ENCODE measurements around the gene AKAP10.
A peak's percentile ranks its signal among the peaks of the same experiment; 100 is the strongest.
"Not testable (repeated sequence)": the region's sequence is repeated elsewhere in the genome, so short reads cannot be mapped to it uniquely, and the experiment has no call there.

Gene AKAP10

GRCh38 chr17:19979917-19980770 lies 2.5 kb upstream of the AKAP10 start:
- DNase-seq (ENCODE audit: low read depth in 2 of 2), result no peak

- DNase-seq (ENCODE audit: low read depth in 2 of 2), result no peak
Observed at GRCh38 chr17:19978805-19979211, 1.2 kb upstream of the AKAP10 start.

- peak in 1 of 2 donors; percentile 19 for DNase-seq (ENCODE audit: low read depth in 2 of 2)
Observed at GRCh38 chr17:19978209-19978802, 678 bp upstream of the AKAP10 start.

- no peak for DNase-seq (ENCODE audit: low read depth in 2 of 2)
Observed at GRCh38 chr17:19975601-19976000, 2.0 kb downstream of the AKAP10 start.

DNA sequence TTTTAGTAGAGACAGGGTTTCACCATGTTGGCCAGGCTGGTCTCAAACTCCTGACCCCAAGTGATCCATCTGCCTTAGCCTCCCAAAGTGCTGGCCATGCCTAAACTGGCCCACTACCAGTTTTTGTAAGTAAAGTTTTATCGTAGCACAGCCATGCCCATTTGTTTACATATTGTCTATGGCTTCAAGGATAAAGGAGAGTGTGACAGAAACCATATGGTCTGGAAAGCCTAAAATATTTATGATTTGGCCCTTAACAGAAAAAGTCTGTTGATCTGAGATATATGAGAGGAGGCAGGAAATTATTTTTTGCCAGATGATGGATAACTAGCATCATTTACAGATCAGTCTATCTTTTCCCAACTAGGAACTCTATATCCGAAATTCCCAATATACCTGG lies 4.5 kb downstream of the AKAP10 start:
- no peak for DNase-seq (ENCODE audit: low read depth in 2 of 2)

GRCh38 chr17:19962954-19963353 lies 14.7 kb downstream of the AKAP10 start:
- not testable (repeated sequence) for DNase-seq (ENCODE audit: low read depth in 2 of 2)

DNA sequence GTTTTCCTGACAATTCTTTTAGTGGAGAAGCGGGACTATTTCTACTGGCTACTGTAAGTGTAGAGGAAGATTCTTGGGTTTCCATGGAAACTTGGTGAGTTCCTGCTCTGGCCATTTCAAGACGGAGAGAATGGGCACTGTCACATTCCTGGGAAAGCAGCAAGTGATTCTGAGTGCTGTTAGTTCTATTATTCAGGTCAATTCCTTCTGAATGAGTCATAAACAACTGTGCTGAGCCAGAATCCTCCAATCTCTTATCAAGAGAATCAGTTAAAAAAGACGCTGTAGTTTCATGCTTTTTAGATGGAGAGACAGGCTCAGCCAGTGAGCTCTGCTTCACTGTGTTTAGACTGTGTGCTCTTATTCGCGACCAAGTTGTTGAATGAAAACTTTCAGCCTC lies 19.6 kb downstream of the AKAP10 start:
- DNase-seq (ENCODE audit: low read depth in 2 of 2), result no peak

- no peak for DNase-seq (ENCODE audit: low read depth in 2 of 2)
Observed at GRCh38 chr17:19955099-19955498, 22.5 kb downstream of the AKAP10 start.

DNA sequence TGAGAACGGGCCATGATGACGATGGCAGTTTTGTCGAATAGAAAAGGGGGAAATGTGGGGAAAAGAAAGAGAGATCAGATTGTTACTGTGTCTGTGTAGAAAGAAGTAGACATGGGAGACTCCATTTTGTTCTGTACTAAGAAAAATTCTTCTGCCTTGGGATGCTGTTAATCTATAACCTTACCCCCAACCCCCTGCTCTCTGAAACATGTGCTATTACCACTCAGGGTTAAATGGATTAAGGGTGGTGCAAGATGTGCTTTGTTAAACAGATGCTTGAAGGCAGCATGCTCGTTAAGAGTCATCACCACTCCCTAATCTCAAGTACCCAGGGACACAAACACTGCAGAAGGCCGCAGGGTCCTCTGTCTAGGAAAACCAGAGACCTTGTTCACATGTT lies 26.2 kb downstream of the AKAP10 start:
- not testable (repeated sequence) for DNase-seq (ENCODE audit: low read depth in 2 of 2)

DNA sequence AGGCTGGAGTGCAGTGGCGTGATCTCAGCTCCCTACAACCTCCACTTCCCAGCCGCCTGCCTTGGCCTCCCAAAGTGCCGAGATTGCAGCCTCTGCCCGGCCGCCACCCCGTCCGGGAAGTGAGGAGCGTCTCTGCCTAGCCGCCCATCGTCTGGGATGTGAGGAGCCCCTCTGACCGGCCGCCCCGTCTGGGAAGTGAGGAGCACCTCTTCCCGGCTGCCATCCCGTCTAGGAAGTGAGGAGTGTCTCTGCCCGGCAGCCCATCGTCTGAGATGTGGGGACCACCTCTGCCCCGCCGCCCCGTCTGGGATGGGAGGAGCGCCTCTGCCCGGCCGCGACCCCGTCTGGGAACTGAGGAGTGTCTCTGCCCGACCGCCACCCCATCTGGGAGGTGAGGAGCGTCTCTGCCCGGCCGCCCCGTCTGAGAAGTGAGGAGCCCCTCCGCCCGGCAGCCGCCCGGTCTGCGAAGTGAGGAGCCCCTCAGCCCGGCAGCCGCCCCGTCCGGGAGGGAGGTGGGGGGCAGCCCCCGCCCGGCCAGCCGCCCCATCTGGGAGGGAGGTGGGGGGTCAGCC lies 26.9 kb downstream of the AKAP10 start:
- not testable (repeated sequence) for DNase-seq (ENCODE audit: low read depth in 2 of 2)

DNA sequence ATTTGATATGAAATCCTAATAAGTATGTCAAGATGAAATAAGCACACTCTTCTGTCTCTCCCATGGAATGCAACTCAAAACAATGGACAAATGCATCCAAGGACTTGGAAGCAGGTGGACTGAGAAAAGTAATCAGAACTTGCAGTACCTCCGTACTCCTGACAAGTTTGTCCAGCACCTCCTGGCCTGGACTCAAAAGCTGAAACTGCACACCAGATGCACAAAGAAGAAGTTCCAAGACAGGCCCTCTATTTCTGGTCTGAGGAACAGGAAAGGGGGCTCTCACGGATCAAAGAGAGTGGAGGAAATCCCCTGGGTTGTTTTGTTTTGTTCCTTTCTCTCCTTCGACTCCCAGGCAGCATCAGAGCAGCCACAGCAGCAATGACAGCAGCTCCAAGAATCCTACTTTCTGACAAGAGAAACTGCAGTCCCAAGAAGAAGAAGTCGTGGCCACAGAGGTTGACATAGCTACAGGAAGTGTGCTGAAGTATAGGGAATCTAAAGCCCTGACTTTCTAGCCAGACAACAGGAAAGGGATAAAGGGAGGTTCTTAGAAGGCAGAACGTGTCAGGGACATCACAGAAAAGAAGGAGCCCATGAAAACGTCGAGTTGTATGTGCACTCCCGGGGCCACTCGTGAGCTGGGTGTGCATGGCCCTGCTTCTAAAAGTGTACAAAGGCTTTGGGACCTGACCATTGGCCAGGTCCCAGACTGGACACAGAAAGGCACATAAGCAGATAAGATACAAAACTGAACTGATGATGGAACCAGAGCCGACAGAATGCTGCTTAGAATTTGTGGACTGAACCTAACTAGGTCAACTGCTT lies 29.3 kb downstream of the AKAP10 start:
- no peak for DNase-seq (ENCODE audit: low read depth in 2 of 2)

DNA sequence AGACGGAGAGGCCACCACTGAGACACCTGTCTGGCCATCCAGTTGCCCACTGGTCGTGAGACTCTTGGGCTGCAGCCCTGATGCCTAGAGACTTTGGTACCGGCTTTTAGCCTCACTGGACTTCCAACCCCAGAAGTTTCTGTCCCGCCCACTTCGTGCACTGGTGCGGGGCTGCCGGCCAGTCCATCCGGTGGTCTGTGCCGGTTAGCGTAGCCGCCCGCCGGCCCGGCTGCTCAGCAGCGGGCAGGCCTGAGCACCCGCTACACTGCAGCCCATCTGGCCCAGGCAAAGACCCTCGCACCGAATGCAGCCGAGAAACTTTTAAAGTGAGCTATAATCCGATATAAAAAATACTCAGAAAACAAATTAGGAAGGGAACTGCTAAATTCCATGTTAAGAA lies 30.7 kb downstream of the AKAP10 start:
- no peak for DNase-seq (ENCODE audit: low read depth in 2 of 2)

- no peak for DNase-seq (ENCODE audit: low read depth in 2 of 2)
Observed at GRCh38 chr17:19945009-19945626, 32.5 kb downstream of the AKAP10 start.

DNA sequence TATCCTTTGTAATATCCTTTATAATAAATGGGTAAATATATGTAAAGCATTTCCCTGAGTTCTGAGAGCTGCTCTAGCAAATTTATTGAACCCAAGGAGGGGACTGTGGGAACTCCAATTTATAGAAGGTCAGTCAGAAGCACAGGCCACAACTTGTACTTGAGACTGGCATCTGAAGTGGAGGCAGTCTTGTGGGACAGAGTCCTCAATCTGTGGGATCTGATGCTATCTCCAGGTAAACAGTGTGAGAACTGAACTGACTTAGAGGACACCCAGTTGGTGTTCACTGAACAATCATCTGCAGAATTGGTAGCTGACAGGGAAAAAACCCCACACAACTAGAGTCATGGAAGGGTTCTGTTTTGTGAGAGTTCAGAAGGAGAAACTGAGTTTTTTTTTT lies 34.0 kb downstream of the AKAP10 start:
- DNase-seq (ENCODE audit: low read depth in 2 of 2), result no peak

- no peak for DNase-seq (ENCODE audit: low read depth in 2 of 2)
Observed at GRCh38 chr17:19943026-19943425, 34.6 kb downstream of the AKAP10 start.

GRCh38 chr17:19940722-19941464 lies 36.7 kb downstream of the AKAP10 start:
- no peak for DNase-seq (ENCODE audit: low read depth in 2 of 2)

GRCh38 chr17:19939993-19940721 lies 37.5 kb downstream of the AKAP10 start:
- no peak for DNase-seq (ENCODE audit: low read depth in 2 of 2)

DNA sequence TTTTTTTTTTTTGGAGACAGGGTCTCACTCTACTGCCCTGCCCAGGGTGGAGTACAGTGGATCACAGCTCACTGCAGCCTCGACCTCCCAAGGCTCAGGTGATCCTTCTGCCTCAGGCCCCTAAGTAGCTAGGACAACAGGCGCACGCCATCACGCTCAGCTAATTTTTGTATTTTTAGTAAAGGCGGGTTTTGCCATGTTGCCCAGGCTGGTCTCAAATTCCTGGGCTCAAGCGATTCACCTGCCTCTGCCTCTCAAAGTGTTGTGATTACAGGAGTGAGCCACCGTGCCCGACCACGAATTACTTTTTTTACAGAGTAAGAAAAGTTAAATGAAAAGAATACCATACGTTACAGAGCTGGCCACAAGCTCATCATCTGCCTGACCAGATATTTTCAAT lies 38.9 kb downstream of the AKAP10 start:
- no peak for DNase-seq (ENCODE audit: low read depth in 2 of 2)

DNA sequence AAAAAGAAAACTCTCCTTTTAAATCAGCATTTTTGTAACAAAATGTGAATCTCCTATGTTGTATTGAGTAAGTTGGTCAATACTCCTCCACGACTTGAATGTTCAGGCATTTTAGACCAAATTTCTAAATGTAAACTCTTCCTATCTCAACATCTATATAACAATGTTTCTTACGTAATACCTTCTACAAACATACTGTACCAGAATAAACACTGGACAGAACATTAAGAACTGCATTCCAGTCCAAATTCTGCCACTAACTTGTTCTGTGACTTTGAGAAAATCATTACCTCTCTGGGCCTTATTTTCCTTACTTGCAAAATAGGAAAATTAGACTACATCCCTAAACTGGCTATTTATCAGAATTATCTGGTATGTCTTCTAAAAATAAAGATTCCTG lies 40.1 kb downstream of the AKAP10 start:
- DNase-seq (ENCODE audit: low read depth in 2 of 2), result no peak

DNA sequence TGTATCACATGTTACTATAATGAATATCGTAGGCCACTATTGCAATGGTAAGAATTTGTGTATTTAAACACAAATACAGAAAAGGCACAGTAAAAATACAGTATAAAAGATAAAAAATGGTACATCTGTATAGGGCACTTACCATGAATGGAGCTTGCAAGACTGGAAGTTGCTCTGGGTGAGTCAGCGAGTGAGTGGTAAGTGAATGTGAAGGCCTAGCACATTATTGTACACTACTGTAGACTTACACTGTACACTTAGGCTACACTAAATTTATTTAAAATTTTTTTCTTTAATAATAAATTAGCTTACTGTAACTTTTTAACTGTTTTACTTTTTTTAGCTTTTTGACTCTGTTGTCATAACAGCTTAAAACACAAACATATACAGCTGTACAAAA lies 42.5 kb downstream of the AKAP10 start:
- no peak for DNase-seq (ENCODE audit: low read depth in 2 of 2)
